ENCODE measurements around the gene DHX16.

- TF ChIP-seq, protein P1, sequence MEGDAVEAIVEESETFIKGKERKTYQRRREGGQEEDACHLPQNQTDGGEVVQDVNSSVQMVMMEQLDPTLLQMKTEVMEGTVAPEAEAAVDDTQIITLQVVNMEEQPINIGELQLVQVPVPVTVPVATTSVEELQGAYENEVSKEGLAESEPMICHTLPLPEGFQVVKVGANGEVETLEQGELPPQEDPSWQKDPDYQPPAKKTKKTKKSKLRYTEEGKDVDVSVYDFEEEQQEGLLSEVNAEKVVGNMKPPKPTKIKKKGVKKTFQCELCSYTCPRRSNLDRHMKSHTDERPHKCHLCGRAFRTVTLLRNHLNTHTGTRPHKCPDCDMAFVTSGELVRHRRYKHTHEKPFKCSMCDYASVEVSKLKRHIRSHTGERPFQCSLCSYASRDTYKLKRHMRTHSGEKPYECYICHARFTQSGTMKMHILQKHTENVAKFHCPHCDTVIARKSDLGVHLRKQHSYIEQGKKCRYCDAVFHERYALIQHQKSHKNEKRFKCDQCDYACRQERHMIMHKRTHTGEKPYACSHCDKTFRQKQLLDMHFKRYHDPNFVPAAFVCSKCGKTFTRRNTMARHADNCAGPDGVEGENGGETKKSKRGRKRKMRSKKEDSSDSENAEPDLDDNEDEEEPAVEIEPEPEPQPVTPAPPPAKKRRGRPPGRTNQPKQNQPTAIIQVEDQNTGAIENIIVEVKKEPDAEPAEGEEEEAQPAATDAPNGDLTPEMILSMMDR (IDR thresholded peaks at IDR 0.05; ENCODE audit: low read depth, low read length): no peak
- no peak for TF ChIP-seq EZH2phosphoT487 (IDR thresholded peaks at IDR 0.05; ENCODE audit: low read depth)
Measured at GRCh38 chr6:30657454-30657853, 15.4 kb downstream of the DHX16 start.
